Measurements from ENCODE around the gene HECTD4. TPM values are rescaled to one million over a fixed set of nuclear protein-coding genes. Genes with fewer than 3 reads are reported as not detected.

The HECTD4 gene
- total RNA-seq, 4 donors from 2014 or later: 26.6 to 47.1 (median 33.2) TPM

GRCh38 chr12:112424126-112424525, 41.9 kb upstream of the HECTD4 start:
- TF ChIP-seq CTCF (IDR thresholded peaks at IDR 0.05): no peak
- ATAC-seq (ENCODE audit: low FRiP score): no peak
- DNase-seq (ENCODE audit: low spot score): no peak

- ATAC-seq (ENCODE audit: low FRiP score) (no peak), DNase-seq (ENCODE audit: low spot score) (no peak)
- TF ChIP-seq CTCF (IDR thresholded peaks at IDR 0.05): no peak
Observed at GRCh38 chr12:112422531-112422930, 40.3 kb upstream of the HECTD4 start.

GRCh38 chr12:112421363-112421762, 39.1 kb upstream of the HECTD4 start:
- TF ChIP-seq CTCF (IDR thresholded peaks at IDR 0.05): no peak
- ATAC-seq (ENCODE audit: low FRiP score) (no peak), DNase-seq (ENCODE audit: low spot score) (no peak)

- TF ChIP-seq CTCF (IDR thresholded peaks at IDR 0.05): no peak
- DNase-seq (ENCODE audit: low spot score) (no peak), ATAC-seq (ENCODE audit: low FRiP score) (no peak)
Observed at GRCh38 chr12:112420740-112421139, 38.5 kb upstream of the HECTD4 start.

- DNase-seq (ENCODE audit: low spot score) (peak; percentile 59), ATAC-seq (ENCODE audit: low FRiP score) (peak; percentile 92)
- TF ChIP-seq CTCF (IDR thresholded peaks at IDR 0.05): no peak
Observed at GRCh38 chr12:112419297-112420133, 37.3 kb upstream of the HECTD4 start.

- DNase-seq (ENCODE audit: low spot score): peak; percentile 65
- peak in 1 of 3 donors; percentile 28 for TF ChIP-seq CTCF (IDR thresholded peaks at IDR 0.05)
- peak; percentile 90 for ATAC-seq (ENCODE audit: low FRiP score)
Observed at GRCh38 chr12:112418608-112419296, 36.5 kb upstream of the HECTD4 start, which contains the start of gene PTPN11. PTPN11 (plus strand) TSS chr12:112418947; CDS start chr12:112419112, 165 bp downstream.
